Peyer's patch (tissue), 4 donors: Measurements from ENCODE around the gene CORO1C. TPM values are rescaled to one million over a fixed set of nuclear protein-coding genes. Genes with fewer than 3 reads are reported as not detected.

Source experiments
- DNase-seq, 3 donors: peaks; one replicate each; pipeline ENCODE4 v3.0.0-alpha.2; 2017 to 2019
- H3K27ac ChIP-seq, 4 donors: fragments of 200-600 bp; sonication (generic); one replicate each; pipeline ENCODE4 v1.5.1; 2016 to 2019
- H3K27me3 ChIP-seq, 2 donors: fragments of 200-600 bp; sonication (generic); one replicate each; pipeline ENCODE4 v1.5.1; 2019
- H3K36me3 ChIP-seq, 3 donors: fragments of 200-600 bp; sonication (generic); one replicate each; pipeline ENCODE4 v1.5.1; 2016 to 2019
- H3K4me1 ChIP-seq, 4 donors: fragments of 200-600 bp; sonication (generic); one replicate each; pipeline ENCODE4 v1.5.1; 2016 to 2019
- H3K4me3 ChIP-seq, 4 donors: fragments of 200-600 bp; sonication (generic); 1 replicate in 3 of 4; 2 replicates in 1 of 4; pipeline ENCODE4 v1.5.1; 2016 to 2019; ENCODE audit warnings: mild to moderate bottlenecking in 1 of 4
- H3K9me3 ChIP-seq, 4 donors: fragments of 200-600 bp; sonication (generic); one replicate each; pipeline ENCODE4 v1.5.1; 2016 to 2019; ENCODE audit warnings: mild to moderate bottlenecking in 1 of 4
- POLR2A ChIP-seq, 2 donors: fragments of 450-650 bp; IDR thresholded peaks; one replicate each; pipeline ENCODE4 v1.5.1; 2017; ENCODE audit warnings: antibody characterized with exemption in 2 of 2, mild to moderate bottlenecking in 2 of 2, moderate library complexity in 2 of 2
- total RNA-seq, 4 donors: library from RNA; depleted of rRNA; stranded (reverse); fragments of >200 nt; gene quantifications; one replicate each; pipeline ENCODE4 v1.1.0, GENCODE V29; 2016
- TF ChIP-seq, protein P1 (sequence below), 6 experiments: fragments of 450-650 bp in 4 of 6; fragments of 200-600 bp in 2 of 6; sonication (generic) in 1 of 6; IDR thresholded peaks; one replicate each; pipeline ENCODE4 v1.5.1; 2017 to 2019; ENCODE audit warnings: antibody characterized with exemption in 6 of 6, mild to moderate bottlenecking in 3 of 6, moderate library complexity in 1 of 6

Gene CORO1C
- total RNA-seq, 4 donors from 2014 or later: 76.3 to 144 (median 87.4) TPM

DNA sequence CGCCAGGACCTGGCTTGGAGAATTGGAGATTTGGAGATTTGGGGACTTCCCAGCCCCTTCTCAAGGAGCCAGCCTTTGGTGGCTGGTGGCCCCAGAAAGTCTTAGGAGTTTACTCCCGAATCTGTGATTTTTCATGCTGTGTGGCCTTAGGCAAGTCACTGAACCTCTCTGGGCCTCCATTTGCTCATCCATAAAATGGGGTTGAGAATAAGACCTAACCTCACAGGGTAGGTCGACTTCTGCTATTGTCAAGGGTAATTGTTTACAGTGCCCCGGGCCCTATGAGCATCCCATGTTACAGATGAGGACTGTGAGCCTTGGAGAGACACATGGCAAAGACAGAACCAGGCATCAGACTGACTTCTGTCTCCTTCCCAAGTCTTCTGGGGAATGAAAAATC, 117.3 kb downstream of the CORO1C start:
- TF ChIP-seq POLR2A (IDR thresholded peaks at IDR 0.05): no peak
- TF ChIP-seq, protein P1, sequence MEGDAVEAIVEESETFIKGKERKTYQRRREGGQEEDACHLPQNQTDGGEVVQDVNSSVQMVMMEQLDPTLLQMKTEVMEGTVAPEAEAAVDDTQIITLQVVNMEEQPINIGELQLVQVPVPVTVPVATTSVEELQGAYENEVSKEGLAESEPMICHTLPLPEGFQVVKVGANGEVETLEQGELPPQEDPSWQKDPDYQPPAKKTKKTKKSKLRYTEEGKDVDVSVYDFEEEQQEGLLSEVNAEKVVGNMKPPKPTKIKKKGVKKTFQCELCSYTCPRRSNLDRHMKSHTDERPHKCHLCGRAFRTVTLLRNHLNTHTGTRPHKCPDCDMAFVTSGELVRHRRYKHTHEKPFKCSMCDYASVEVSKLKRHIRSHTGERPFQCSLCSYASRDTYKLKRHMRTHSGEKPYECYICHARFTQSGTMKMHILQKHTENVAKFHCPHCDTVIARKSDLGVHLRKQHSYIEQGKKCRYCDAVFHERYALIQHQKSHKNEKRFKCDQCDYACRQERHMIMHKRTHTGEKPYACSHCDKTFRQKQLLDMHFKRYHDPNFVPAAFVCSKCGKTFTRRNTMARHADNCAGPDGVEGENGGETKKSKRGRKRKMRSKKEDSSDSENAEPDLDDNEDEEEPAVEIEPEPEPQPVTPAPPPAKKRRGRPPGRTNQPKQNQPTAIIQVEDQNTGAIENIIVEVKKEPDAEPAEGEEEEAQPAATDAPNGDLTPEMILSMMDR (IDR thresholded peaks at IDR 0.05): no peak
- Histone ChIP-seq H3K36me3 (no peaks in the 10 kb centered on the region), H3K9me3 (no peaks in the 10 kb centered on the region), H3K4me3 (no peak overlapping the region), H3K27me3 (no peaks in the 10 kb centered on the region), H3K4me1 (peaks cover 0 to 17% (median 12%) of the 10 kb centered on the region in 4 donors), H3K27ac (peak overlapping the region in 1 of 4 donors; percentile 46)
- DNase-seq: no peak

DNA sequence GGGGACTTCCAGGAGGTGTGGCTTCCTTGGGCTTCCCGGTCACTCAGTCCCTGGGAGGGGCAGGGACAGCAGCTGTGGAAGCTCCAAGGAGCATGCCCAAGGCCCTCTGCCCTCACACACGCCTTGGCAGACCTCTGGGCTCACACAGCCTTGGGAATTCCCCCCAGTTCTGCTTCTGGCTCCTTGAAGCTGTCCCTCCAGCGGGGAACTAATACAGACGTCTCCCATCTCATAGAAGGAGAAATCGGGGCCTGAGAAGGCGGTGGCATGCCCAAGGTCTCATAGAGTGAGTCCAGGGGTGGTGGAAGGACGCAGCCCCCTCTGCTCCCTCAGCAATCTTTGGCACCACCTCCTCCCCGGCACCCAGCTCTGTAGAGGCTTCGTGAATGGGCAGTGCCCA, 117.8 kb downstream of the CORO1C start:
- no peaks in the 10 kb centered on the region for H3K27me3 ChIP-seq
- no peak overlapping the region for H3K4me3 ChIP-seq
- H3K27ac ChIP-seq: peak overlapping the region in 1 of 4 donors; percentile 46
- H3K4me1 ChIP-seq: peaks cover 0 to 17% (median 12%) of the 10 kb centered on the region in 4 donors
- H3K9me3 ChIP-seq: no peaks in the 10 kb centered on the region
- TF ChIP-seq, protein P1 (IDR thresholded peaks at IDR 0.05): no peak
- no peak for TF ChIP-seq POLR2A (IDR thresholded peaks at IDR 0.05)
- H3K36me3 ChIP-seq: no peaks in the 10 kb centered on the region
- no peak for DNase-seq

GRCh38 chr12:108612788-108613282, 118.5 kb downstream of the CORO1C start:
- H3K27ac ChIP-seq: no peak overlapping the region
- no peaks in the 10 kb centered on the region for H3K27me3 ChIP-seq
- no peak overlapping the region for H3K4me3 ChIP-seq
- no peaks in the 10 kb centered on the region for H3K9me3 ChIP-seq
- TF ChIP-seq, protein P1 (IDR thresholded peaks at IDR 0.05): no peak
- no peak for TF ChIP-seq POLR2A (IDR thresholded peaks at IDR 0.05)
- no peak for DNase-seq
- peaks cover 0 to 13% (median 10%) of the 10 kb centered on the region in 4 donors for H3K4me1 ChIP-seq
- H3K36me3 ChIP-seq: no peaks in the 10 kb centered on the region

DNA sequence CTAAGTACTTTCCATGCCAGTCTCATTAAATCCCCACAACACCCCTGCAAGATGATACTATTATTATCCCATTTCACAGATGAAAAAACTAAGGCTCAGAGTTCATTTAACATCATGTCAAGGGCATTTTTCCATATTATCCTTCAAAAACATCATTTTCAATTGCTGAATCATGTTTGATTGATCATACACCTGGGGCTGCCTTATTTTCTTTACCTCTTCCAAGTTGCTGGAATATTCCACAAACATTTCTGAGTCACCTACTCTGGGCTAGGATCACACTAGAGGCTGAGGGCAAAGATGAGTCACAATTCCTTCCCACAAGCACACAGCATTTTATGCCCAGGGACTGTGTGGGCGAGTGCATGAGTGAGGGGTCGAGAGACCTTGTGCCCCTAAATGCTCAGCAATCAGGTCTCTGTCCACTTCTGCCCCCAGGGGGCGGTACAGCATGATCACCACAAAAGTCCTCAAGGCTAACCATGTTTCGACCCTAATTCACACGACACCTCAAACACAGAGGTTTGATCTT, 119.4 kb downstream of the CORO1C start:
- no peak overlapping the region for H3K27ac ChIP-seq
- TF ChIP-seq POLR2A (IDR thresholded peaks at IDR 0.05): no peak
- TF ChIP-seq, protein P1 (IDR thresholded peaks at IDR 0.05): peak; percentile 13 to 47 (median 30)
- peak in 2 of 3 donors; percentile 61 to 69 for DNase-seq
- no peak overlapping the region for H3K4me3 ChIP-seq
- no peaks in the 10 kb centered on the region for H3K27me3 ChIP-seq
- peaks cover 0 to 4% (median 2%) of the 10 kb centered on the region in 4 donors for H3K4me1 ChIP-seq
- H3K9me3 ChIP-seq: no peaks in the 10 kb centered on the region
- H3K36me3 ChIP-seq: no peaks in the 10 kb centered on the region

DNA sequence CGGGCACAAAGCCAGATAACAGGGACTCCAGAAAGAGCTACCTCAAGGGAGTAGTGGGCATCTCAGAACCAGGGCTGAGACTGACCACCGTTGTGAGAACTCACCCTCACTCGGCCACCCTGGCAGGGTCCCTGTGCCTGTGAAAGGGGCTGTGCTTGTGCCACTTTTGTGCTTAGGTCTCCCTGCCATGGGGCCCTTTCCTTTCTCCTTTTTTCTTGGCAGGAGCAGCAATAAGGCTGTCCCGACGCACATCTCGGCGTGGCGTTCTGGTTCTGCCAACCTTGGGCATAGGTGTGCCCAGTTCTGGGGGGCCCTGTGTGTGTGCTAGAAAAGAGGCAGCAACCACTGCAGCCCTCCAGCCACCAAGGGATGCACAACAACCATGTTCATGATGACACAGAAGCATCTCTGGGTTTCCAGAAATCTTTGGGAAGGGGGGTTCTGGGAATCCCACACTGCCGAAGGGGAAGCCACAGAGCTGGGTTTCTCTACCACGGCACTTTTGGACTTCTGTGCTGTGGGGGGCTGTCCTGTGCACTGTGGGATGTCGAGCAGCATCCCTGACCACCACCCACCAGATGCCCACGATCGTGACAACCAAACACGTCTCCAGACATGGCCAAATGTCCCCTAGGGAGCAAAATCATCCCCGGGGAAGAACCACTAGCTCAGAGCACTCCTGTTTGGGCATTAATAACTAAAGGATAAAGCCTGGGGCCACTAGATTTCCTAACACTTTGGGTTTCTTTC, 120.3 kb downstream of the CORO1C start:
- no peaks in the 10 kb centered on the region for H3K36me3 ChIP-seq
- H3K27ac ChIP-seq: no peak overlapping the region
- H3K4me1 ChIP-seq: no peaks in the 10 kb centered on the region
- H3K4me3 ChIP-seq: no peak overlapping the region
- TF ChIP-seq, protein P1 (IDR thresholded peaks at IDR 0.05): no peak
- no peak for TF ChIP-seq POLR2A (IDR thresholded peaks at IDR 0.05)
- no peaks in the 10 kb centered on the region for H3K9me3 ChIP-seq
- no peak for DNase-seq
- no peaks in the 10 kb centered on the region for H3K27me3 ChIP-seq
